HEK293 (cell line): ENCODE results near the gene PTPRF.

Source experiments
- CTCF ChIA-PET: fragments of 350-600 bp; formaldehyde crosslinking; extraction: SDS; loops from one replicate; lab custom pipeline; 2021; ENCODE audit warnings: antibody characterized with exemption; lab: Yijun Ruan, JAX
- POLR2A ChIA-PET: fragments of 300-600 bp; formaldehyde crosslinking; extraction: SDS; loops from one replicate; lab custom pipeline; 2020; ENCODE audit warnings: antibody characterized with exemption, inconsistent platforms; lab: Yijun Ruan, JAX
- H3K27ac ChIP-seq: fragments of 200-500 bp; sonication (Bioruptor generic); 2 replicates; pipeline ENCODE4 v1.5.1; 2014; ENCODE audit warnings: low read depth, low read length, control low read depth, inconsistent platforms; ENCODE audit errors: extremely low read depth
- H3K36me3 ChIP-seq, 2 experiments: fragments of 200-500 bp in 1 of 2; sonication (Bioruptor generic) in 1 of 2; 1 replicate in 1 of 2; 2 replicates in 1 of 2; pipeline ENCODE4 v1.5.1; 2014 to 2017; ENCODE audit warnings: inconsistent platforms in 2 of 2, low read length in 2 of 2; ENCODE audit not compliant: control insufficient read depth in 2 of 2, insufficient read depth in 1 of 2
- H3K4me1 ChIP-seq: fragments of 200-500 bp; sonication (Bioruptor generic); 2 replicates; pipeline ENCODE4 v1.5.1; 2014; ENCODE audit warnings: mild to moderate bottlenecking, low read length, inconsistent platforms; ENCODE audit not compliant: control insufficient read depth, insufficient read depth
- H3K4me3 ChIP-seq: 2 replicates; pipeline ENCODE4 v1.5.1; 2011; ENCODE audit warnings: low read depth, mild to moderate bottlenecking, control low read depth, low read length, moderate library complexity
- H3K9me3 ChIP-seq: fragments of 200-500 bp; sonication (Bioruptor generic); 2 replicates; pipeline ENCODE4 v1.5.1; 2014; ENCODE audit warnings: low read depth, low read length, inconsistent platforms; ENCODE audit not compliant: control insufficient read depth, insufficient read depth
- HOXD13 ChIP-seq: sonication (generic); formaldehyde crosslinking; IDR thresholded peaks from 2 replicates; pipeline ENCODE4 v1.8.0; 2022; ENCODE audit warnings: missing genetic modification reagents, borderline replicate concordance
- KLF9 ChIP-seq: fragments of 450-650 bp; formaldehyde crosslinking; IDR thresholded peaks from 2 replicates; pipeline ENCODE4 v1.5.1; 2016; ENCODE audit warnings: missing biosample characterization, missing genetic modification characterization, low read depth
- PRDM1 ChIP-seq: fragments of 450-650 bp; formaldehyde crosslinking; IDR thresholded peaks from 2 replicates; pipeline ENCODE4; 2016; ENCODE audit warnings: missing biosample characterization, missing genetic modification characterization
- TCF7L2 ChIP-seq: IDR thresholded peaks from 2 replicates; pipeline ENCODE4 v1.6.1; 2011; ENCODE audit warnings: low read depth, mild to moderate bottlenecking, inconsistent platforms, low read length, moderate library complexity, borderline replicate concordance
- ZIC2 ChIP-seq: fragments of 450-650 bp; formaldehyde crosslinking; IDR thresholded peaks from 2 replicates; pipeline ENCODE4 v1.5.1; 2016; ENCODE audit warnings: missing biosample characterization, missing genetic modification characterization
- ZNF140 ChIP-seq: fragments of 450-650 bp; formaldehyde crosslinking; IDR thresholded peaks from 2 replicates; pipeline ENCODE4 v1.5.1; 2016; ENCODE audit warnings: missing biosample characterization, missing genetic modification characterization
- ZNF214 ChIP-seq: fragments of 450-650 bp; formaldehyde crosslinking; IDR thresholded peaks from 2 replicates; pipeline ENCODE4 v1.5.1; 2017; ENCODE audit warnings: missing biosample characterization, mild to moderate bottlenecking, missing genetic modification characterization, borderline replicate concordance
- ZNF416 ChIP-seq: fragments of 450-650 bp; formaldehyde crosslinking; IDR thresholded peaks from 2 replicates; pipeline ENCODE4 v1.5.1; 2016; ENCODE audit warnings: missing biosample characterization, missing genetic modification characterization
- ZNF514 ChIP-seq: fragments of 450-650 bp; formaldehyde crosslinking; IDR thresholded peaks from 2 replicates; pipeline ENCODE4 v1.5.1; 2016; ENCODE audit warnings: missing biosample characterization, missing genetic modification characterization
- ZNF623 ChIP-seq: fragments of 450-650 bp; formaldehyde crosslinking; IDR thresholded peaks from 2 replicates; pipeline ENCODE4 v1.5.1; 2016; ENCODE audit warnings: missing biosample characterization, missing genetic modification characterization
- ZNF768 ChIP-seq: fragments of 450-650 bp; formaldehyde crosslinking; IDR thresholded peaks from 2 replicates; pipeline ENCODE4 v1.5.1; 2018; ENCODE audit warnings: missing biosample characterization, mild to moderate bottlenecking, missing genetic modification characterization
- TF ChIP-seq, protein P1 (sequence below): fragments of 450-650 bp; formaldehyde crosslinking; IDR thresholded peaks from 2 replicates; pipeline ENCODE4 v1.5.1; 2016; ENCODE audit warnings: missing biosample characterization, missing genetic modification characterization
- TF ChIP-seq, protein P2 (sequence below): fragments of 450-650 bp; formaldehyde crosslinking; IDR thresholded peaks from 2 replicates; pipeline ENCODE4 v1.5.1; 2016; ENCODE audit warnings: missing biosample characterization, missing genetic modification characterization

Gene PTPRF

GRCh38 chr1:43622901-43623780 lies 92.5 kb downstream of the PTPRF start (continued):
- no peak for TF ChIP-seq ZNF416 (tag by site-specific recombination)
- no peak for TF ChIP-seq ZNF214 (tag by site-specific recombination)
- TF ChIP-seq, protein P1, sequence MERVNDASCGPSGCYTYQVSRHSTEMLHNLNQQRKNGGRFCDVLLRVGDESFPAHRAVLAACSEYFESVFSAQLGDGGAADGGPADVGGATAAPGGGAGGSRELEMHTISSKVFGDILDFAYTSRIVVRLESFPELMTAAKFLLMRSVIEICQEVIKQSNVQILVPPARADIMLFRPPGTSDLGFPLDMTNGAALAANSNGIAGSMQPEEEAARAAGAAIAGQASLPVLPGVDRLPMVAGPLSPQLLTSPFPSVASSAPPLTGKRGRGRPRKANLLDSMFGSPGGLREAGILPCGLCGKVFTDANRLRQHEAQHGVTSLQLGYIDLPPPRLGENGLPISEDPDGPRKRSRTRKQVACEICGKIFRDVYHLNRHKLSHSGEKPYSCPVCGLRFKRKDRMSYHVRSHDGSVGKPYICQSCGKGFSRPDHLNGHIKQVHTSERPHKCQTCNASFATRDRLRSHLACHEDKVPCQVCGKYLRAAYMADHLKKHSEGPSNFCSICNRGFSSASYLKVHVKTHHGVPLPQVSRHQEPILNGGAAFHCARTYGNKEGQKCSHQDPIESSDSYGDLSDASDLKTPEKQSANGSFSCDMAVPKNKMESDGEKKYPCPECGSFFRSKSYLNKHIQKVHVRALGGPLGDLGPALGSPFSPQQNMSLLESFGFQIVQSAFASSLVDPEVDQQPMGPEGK (tag by site-specific recombination): no peak
- no peak for TF ChIP-seq ZNF140 (tag by site-specific recombination)
- no peak for TF ChIP-seq KLF9 (tag by site-specific recombination)
- TF ChIP-seq HOXD13 (CRISPR knock-in tag): no peak
- no peak for TF ChIP-seq TCF7L2
- TF ChIP-seq, all 188 proteins: peak for 0

DNA sequence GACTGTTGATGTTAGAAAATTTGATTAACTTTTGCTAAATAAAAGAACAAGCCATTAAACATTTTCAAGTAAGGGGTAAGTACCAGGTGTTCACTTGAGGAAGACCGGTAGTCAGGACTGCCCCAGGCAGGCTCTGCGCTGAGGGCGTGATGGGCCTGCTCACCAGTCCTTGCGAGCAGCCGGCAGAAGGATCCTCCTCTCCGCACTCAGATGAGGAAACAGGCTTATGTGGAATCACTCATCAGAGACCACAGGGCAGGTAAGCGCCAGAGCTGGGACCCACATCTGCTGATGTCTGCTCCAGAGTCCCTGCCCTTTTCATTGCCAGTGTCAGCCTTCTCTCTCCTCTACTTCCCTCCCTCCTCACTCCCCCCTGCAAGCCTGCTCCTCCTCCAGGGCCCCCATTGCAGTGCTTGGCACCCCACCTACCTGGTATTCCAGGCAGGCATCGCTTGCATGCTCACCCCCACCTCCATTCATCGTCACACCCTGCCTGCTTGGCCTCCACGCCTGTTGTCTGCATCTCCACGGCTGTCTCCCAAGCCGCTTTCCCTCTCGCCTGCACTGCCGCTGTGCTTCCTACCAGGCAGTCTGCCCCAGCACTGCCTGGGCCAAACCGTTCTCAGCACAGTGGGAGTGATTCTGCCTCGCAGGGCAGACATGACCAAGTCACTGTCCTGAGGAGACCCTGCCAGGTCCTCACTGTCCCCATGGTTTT lies 94.5 kb downstream of the PTPRF start:
- POLR2A ChIA-PET: no interaction called here

GRCh38 chr1:43632135-43632670 lies 101.5 kb downstream of the PTPRF start:
- POLR2A ChIA-PET: no interaction called here
- TF ChIP-seq, protein P2, sequence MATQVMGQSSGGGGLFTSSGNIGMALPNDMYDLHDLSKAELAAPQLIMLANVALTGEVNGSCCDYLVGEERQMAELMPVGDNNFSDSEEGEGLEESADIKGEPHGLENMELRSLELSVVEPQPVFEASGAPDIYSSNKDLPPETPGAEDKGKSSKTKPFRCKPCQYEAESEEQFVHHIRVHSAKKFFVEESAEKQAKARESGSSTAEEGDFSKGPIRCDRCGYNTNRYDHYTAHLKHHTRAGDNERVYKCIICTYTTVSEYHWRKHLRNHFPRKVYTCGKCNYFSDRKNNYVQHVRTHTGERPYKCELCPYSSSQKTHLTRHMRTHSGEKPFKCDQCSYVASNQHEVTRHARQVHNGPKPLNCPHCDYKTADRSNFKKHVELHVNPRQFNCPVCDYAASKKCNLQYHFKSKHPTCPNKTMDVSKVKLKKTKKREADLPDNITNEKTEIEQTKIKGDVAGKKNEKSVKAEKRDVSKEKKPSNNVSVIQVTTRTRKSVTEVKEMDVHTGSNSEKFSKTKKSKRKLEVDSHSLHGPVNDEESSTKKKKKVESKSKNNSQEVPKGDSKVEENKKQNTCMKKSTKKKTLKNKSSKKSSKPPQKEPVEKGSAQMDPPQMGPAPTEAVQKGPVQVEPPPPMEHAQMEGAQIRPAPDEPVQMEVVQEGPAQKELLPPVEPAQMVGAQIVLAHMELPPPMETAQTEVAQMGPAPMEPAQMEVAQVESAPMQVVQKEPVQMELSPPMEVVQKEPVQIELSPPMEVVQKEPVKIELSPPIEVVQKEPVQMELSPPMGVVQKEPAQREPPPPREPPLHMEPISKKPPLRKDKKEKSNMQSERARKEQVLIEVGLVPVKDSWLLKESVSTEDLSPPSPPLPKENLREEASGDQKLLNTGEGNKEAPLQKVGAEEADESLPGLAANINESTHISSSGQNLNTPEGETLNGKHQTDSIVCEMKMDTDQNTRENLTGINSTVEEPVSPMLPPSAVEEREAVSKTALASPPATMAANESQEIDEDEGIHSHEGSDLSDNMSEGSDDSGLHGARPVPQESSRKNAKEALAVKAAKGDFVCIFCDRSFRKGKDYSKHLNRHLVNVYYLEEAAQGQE (tag by site-specific recombination): peak; percentile 94
- no peak for TF ChIP-seq ZNF768 (tag by site-specific recombination)
- TF ChIP-seq ZNF514 (tag by site-specific recombination): no peak
- 0 out of 2 replicates have a peak, but pooled peaks have one; percentile 11 for TF ChIP-seq PRDM1
- Histone ChIP-seq H3K27ac (no peak overlapping the region), H3K9me3 (no peaks in the 10 kb centered on the region), H3K4me3 (no peak overlapping the region), H3K4me1 (no peaks in the 10 kb centered on the region), H3K36me3 (no peaks in the 10 kb centered on the region; a peak in 1 of 3 replicates)
- CTCF ChIA-PET: interaction anchor here (0.8 kb wide), 1 partner anchor 8 kb away, joined by 4 read pairs; no protein-coding TSS in a partner anchor

More for the DNA sequence above, 94.5 kb downstream of the PTPRF start:
- Histone ChIP-seq H3K4me1 (no peaks in the 10 kb centered on the region), H3K27ac (no peak overlapping the region), H3K9me3 (no peaks in the 10 kb centered on the region), H3K4me3 (no peak overlapping the region), H3K36me3 (peaks cover 0 to 49% of the 10 kb centered on the region in 2 experiments; a peak in 2 of 3 replicates)
- TF ChIP-seq ZIC2 (tag by site-specific recombination): peak; percentile 35; the same call in 1 of the 2 replicates
- no peak for TF ChIP-seq ZNF623 (tag by site-specific recombination)
- CTCF ChIA-PET: interaction anchor here (0.7 kb wide), 1 partner anchor 15 kb away, joined by 3 read pairs; no protein-coding TSS in a partner anchor
